ENCODE measurements around the gene RNASE8. TPM values are rescaled to one million over a fixed set of nuclear protein-coding genes. Genes with fewer than 3 reads are reported as not detected.

Gene RNASE8
- total RNA-seq, 2 donors from 2014 or later = not detected

DNA sequence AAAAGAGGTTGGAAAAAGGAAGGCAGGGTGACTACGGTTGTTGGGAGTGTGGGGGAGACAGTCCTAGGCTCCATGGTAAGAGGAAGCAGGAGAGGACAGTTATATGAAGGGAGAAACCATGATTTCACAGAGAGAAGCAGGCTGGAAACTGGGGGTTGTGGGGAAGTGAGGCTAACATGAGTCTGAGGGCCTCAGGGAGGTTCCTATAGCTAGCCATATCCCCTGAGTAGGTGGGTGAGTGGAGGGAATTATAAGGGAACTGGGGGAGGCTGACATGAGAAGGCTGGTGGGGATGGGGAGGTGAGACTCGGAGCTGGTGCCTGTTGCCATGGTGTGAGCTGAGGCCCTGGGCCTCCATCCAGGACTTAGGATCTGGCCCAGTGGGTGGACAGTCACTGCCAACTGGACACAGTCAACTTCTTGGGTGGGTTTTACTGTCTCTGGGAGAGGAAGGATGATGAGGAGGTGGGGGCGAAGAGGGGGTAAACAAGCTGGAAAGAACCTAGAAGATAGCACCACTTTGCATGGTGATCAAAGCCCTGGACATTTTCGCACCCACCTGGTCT is 24.4 kb upstream of the RNASE8 start:
- Histone ChIP-seq H3K27me3 (no peaks in the 10 kb centered on the region), H3K36me3 (replicated peaks in 1 of 2; ENCODE audit: insufficient read depth in 1 of 2, low read depth in 2 of 2) (no peaks in the 10 kb centered on the region), H3K4me3 (no peak overlapping the region), H3K27ac (no peak overlapping the region), H3K9me3 (no peaks in the 10 kb centered on the region), H3K4me1 (peaks cover 5% of the 10 kb centered on the region)
- ATAC-seq = no peak
- 72 to 87% methylated on average over 4 of the region's 4 CpGs for WGBS, 2 donors
- no peak for DNase-seq
- no peak for TF ChIP-seq POLR2A (IDR thresholded peaks at IDR 0.05)
- TF ChIP-seq, protein P1, sequence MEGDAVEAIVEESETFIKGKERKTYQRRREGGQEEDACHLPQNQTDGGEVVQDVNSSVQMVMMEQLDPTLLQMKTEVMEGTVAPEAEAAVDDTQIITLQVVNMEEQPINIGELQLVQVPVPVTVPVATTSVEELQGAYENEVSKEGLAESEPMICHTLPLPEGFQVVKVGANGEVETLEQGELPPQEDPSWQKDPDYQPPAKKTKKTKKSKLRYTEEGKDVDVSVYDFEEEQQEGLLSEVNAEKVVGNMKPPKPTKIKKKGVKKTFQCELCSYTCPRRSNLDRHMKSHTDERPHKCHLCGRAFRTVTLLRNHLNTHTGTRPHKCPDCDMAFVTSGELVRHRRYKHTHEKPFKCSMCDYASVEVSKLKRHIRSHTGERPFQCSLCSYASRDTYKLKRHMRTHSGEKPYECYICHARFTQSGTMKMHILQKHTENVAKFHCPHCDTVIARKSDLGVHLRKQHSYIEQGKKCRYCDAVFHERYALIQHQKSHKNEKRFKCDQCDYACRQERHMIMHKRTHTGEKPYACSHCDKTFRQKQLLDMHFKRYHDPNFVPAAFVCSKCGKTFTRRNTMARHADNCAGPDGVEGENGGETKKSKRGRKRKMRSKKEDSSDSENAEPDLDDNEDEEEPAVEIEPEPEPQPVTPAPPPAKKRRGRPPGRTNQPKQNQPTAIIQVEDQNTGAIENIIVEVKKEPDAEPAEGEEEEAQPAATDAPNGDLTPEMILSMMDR (IDR thresholded peaks at IDR 0.05) = no peak
- intact Hi-C loops (cut with DNase I) = no loop called here

DNA sequence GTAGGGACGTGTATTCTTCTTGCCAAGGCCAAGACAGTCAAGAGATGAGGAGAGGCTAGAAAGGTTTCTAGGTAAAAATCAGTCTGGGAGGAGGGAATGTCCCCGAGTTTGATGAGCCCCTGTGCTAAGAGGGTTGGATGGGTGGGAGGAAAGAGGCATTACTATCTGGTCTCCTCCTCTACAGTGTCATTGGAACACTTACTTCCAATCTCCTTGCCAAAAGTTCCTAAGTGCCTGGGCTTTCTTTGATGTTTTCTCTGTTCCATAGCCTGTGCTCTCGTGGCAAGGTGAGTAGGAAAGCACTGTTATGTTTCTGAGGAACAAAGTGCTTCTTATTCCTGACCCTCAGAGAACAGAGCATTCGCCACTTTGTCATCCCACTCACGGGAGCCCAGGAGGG is 22.9 kb upstream of the RNASE8 start, which contains the start of gene RNASE13:
RNASE13 (minus strand) TSS at position 101 of the 400 bp plus-strand sequence. CDS start 519 bp downstream, outside the sequence.
- Histone ChIP-seq H3K9me3 (no peaks in the 10 kb centered on the region), H3K4me1 (peaks cover 20% of the 10 kb centered on the region), H3K4me3 (no peak within 1 kb of the TSS), H3K27me3 (no peaks in the 10 kb centered on the region), H3K27ac (no peak within 1 kb of the TSS), H3K36me3 (replicated peaks in 1 of 2; ENCODE audit: insufficient read depth in 1 of 2, low read depth in 2 of 2) (no peaks in the 10 kb centered on the region)
- intact Hi-C loops (cut with DNase I) = no loop called here
- 71 to 76% methylated on average over 5 of the region's 5 CpGs for WGBS, 2 donors
- no peak for ATAC-seq
- DNase-seq = no peak
- TF ChIP-seq, protein P1 (IDR thresholded peaks at IDR 0.05) = no peak
- no peak for TF ChIP-seq POLR2A (IDR thresholded peaks at IDR 0.05)

DNA sequence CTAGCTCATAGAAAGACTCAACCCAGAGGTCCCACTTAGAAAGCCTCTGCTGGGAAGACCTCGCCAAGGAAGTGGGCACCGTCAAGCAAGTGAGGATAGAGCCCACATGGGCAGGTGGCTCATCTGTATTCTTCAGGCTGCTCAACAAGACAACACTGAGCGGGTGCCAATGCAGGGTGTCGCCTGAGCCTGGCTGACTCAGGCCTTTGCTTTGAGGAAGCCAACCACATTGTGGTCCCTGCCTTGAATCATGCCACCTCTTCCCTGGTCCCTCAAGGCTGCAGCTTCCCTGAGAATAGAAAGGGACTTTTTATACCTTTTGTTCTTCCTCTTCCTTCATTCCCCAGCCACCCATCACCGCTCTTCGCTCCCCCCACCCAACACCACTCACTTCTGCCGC is 20.9 kb upstream of the RNASE8 start:
- Histone ChIP-seq H3K9me3 (no peaks in the 10 kb centered on the region), H3K36me3 (replicated peaks in 1 of 2; ENCODE audit: insufficient read depth in 1 of 2, low read depth in 2 of 2) (no peaks in the 10 kb centered on the region), H3K4me3 (no peak overlapping the region), H3K4me1 (peaks cover 32% of the 10 kb centered on the region), H3K27ac (no peak overlapping the region), H3K27me3 (no peaks in the 10 kb centered on the region)
- no peak for ATAC-seq
- 85 to 89% methylated on average over 6 to 7 of the region's 7 CpGs for WGBS, 2 donors
- intact Hi-C loops (cut with DNase I) = no loop called here
- DNase-seq = no peak
- TF ChIP-seq POLR2A (IDR thresholded peaks at IDR 0.05) = no peak
- TF ChIP-seq, protein P1 (IDR thresholded peaks at IDR 0.05) = no peak

DNA sequence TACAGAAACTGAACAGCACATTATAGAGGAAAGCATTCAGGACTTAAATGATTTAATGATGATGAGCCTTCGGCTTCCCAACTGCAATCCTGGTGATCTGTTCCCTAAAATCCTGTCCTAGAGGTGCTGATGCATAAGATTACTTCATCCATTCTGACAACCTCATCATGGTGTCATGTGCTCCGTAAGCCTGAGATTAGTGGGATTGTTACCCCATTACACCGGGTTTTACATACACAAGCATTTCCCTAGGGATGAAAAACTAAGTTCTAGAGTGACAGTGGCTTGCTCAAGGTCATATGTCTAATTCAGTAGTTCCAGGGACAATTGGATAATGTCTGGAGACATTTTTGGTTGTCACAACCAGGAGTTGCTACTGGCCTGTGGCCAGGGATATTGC is 20.5 kb upstream of the RNASE8 start:
- 78 to 91% methylated on average over 3 of the region's 3 CpGs for WGBS, 2 donors
- Histone ChIP-seq H3K9me3 (no peaks in the 10 kb centered on the region), H3K27ac (no peak overlapping the region), H3K36me3 (replicated peaks in 1 of 2; ENCODE audit: insufficient read depth in 1 of 2, low read depth in 2 of 2) (no peaks in the 10 kb centered on the region), H3K4me3 (no peak overlapping the region), H3K4me1 (peaks cover 34% of the 10 kb centered on the region), H3K27me3 (no peaks in the 10 kb centered on the region)
- DNase-seq (no peak), ATAC-seq (no peak)
- intact Hi-C loops (cut with DNase I) = no loop called here
- TF ChIP-seq POLR2A (IDR thresholded peaks at IDR 0.05) = no peak
- TF ChIP-seq, protein P1 (IDR thresholded peaks at IDR 0.05) = no peak
